OCI-LY1 (cell line): ENCODE results near the gene HBB.

ENCODE experiments used
- H2AFZ ChIP-seq: fragments of 200-600 bp; sonication (generic), shearing (Covaris generic); 2 replicates; pipeline ENCODE4 v1.6.0; 2014; ENCODE audit warnings: antibody characterized with exemption, mild to moderate bottlenecking, low read length
- H3F3A ChIP-seq: fragments of 200-600 bp; sonication (generic), shearing (Covaris generic); 2 replicates; pipeline ENCODE4 v1.6.0; 2014; ENCODE audit warnings: mild to moderate bottlenecking, antibody characterized with exemption, low read length, moderate library complexity; ENCODE audit not compliant: insufficient read depth
- H3K27ac ChIP-seq: fragments of 200-600 bp; sonication (generic); 2 replicates; pipeline ENCODE4 v1.5.1; 2014; ENCODE audit warnings: low read length, mixed run types, mild to moderate bottlenecking, low read depth; ENCODE audit not compliant: poor library complexity, severe bottlenecking
- H3K27me3 ChIP-seq: fragments of 200-600 bp; sonication (generic); 2 replicates; pipeline ENCODE4 v1.6.0; 2014; ENCODE audit warnings: antibody characterized with exemption, mild to moderate bottlenecking, low read length, moderate library complexity; ENCODE audit not compliant: insufficient read depth
- H3K36me3 ChIP-seq: fragments of 200-600 bp; sonication (generic); 2 replicates; pipeline ENCODE4 v1.6.1; 2014; ENCODE audit warnings: mild to moderate bottlenecking, antibody characterized with exemption, low read length, moderate library complexity, mixed read lengths; ENCODE audit not compliant: insufficient read depth
- H3K4me1 ChIP-seq: fragments of 200-600 bp; sonication (generic); 2 replicates; pipeline ENCODE4 v1.5.1; 2014; ENCODE audit warnings: mild to moderate bottlenecking, low read length, moderate library complexity; ENCODE audit not compliant: insufficient read depth, severe bottlenecking
- H3K4me2 ChIP-seq: fragments of 200-600 bp; sonication (generic), shearing (Covaris generic); 2 replicates; pipeline ENCODE4 v1.6.1; 2014; ENCODE audit warnings: low read length
- H3K4me3 ChIP-seq: fragments of 200-600 bp; sonication (generic); 2 replicates; pipeline ENCODE4 v1.5.1; 2014; ENCODE audit warnings: low read length, low read depth, mild to moderate bottlenecking, mixed read lengths; ENCODE audit not compliant: poor library complexity, severe bottlenecking
- H3K79me2 ChIP-seq: fragments of 200-600 bp; shearing (Covaris generic); 2 replicates; pipeline ENCODE4 v1.6.1; 2016; ENCODE audit warnings: mixed run types, low read length, mixed read lengths; ENCODE audit not compliant: insufficient read depth
- H3K9ac ChIP-seq: fragments of 200-600 bp; sonication (generic), shearing (Covaris generic); 2 replicates; pipeline ENCODE4 v1.6.1; 2014; ENCODE audit warnings: mild to moderate bottlenecking, low read length, mixed read lengths
- H3K9me2 ChIP-seq: fragments of 200-600 bp; sonication (generic), shearing (Covaris generic); 2 replicates; pipeline ENCODE4 v1.6.1; 2014; ENCODE audit warnings: low read depth, mild to moderate bottlenecking, low read length, mixed read lengths
- H3K9me3 ChIP-seq: fragments of 200-600 bp; shearing (Covaris generic); 2 replicates; pipeline ENCODE4 v1.6.1; 2014; ENCODE audit warnings: low read length, mixed read lengths
- H4K20me1 ChIP-seq: fragments of 200-600 bp; sonication (generic), shearing (Covaris generic); 2 replicates; pipeline ENCODE4 v1.6.0; 2016; ENCODE audit warnings: mild to moderate bottlenecking, low read length; ENCODE audit not compliant: insufficient read depth
- EZH2 ChIP-seq: fragments of 200-600 bp; sonication (generic), shearing (Covaris generic); IDR thresholded peaks from 2 replicates; pipeline ENCODE4 v1.8.0; 2017; ENCODE audit warnings: borderline replicate concordance, mixed run types, mild to moderate bottlenecking, antibody characterized with exemption, low read length, moderate library complexity, mixed read lengths
- TF ChIP-seq, protein P1 (sequence below): fragments of 200-600 bp; sonication (generic), shearing (Covaris generic); IDR thresholded peaks from 2 replicates; pipeline ENCODE4 v1.5.1; 2017; ENCODE audit warnings: mild to moderate bottlenecking, antibody characterized with exemption, low read length, moderate library complexity, mixed read lengths

HBB gene

GRCh38 chr11:5226732-5227310, at the start of gene HBB:
Gene HBB (minus strand): TSS chr11:5227071. CDS start chr11:5227021, 50 bp downstream.
- Histone ChIP-seq H3K4me2 (no peak within 1 kb of the TSS), H3K9me3 (no peaks in the 10 kb centered on the region), H3K27me3 (no peaks in the 10 kb centered on the region), H2AFZ (no peak within 1 kb of the TSS), H3K79me2 (no peaks in the 10 kb centered on the region), H3F3A (no peaks in the 10 kb centered on the region), H3K36me3 (no peaks in the 10 kb centered on the region), H3K4me1 (no peaks in the 10 kb centered on the region), H4K20me1 (no peaks in the 10 kb centered on the region), H3K9me2 (no peaks in the 10 kb centered on the region), H3K9ac (no peak within 1 kb of the TSS), H3K27ac (no peak within 1 kb of the TSS), H3K4me3 (no peak within 1 kb of the TSS)
- TF ChIP-seq, protein P1, sequence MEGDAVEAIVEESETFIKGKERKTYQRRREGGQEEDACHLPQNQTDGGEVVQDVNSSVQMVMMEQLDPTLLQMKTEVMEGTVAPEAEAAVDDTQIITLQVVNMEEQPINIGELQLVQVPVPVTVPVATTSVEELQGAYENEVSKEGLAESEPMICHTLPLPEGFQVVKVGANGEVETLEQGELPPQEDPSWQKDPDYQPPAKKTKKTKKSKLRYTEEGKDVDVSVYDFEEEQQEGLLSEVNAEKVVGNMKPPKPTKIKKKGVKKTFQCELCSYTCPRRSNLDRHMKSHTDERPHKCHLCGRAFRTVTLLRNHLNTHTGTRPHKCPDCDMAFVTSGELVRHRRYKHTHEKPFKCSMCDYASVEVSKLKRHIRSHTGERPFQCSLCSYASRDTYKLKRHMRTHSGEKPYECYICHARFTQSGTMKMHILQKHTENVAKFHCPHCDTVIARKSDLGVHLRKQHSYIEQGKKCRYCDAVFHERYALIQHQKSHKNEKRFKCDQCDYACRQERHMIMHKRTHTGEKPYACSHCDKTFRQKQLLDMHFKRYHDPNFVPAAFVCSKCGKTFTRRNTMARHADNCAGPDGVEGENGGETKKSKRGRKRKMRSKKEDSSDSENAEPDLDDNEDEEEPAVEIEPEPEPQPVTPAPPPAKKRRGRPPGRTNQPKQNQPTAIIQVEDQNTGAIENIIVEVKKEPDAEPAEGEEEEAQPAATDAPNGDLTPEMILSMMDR: no peak
- TF ChIP-seq EZH2: no peak

DNA sequence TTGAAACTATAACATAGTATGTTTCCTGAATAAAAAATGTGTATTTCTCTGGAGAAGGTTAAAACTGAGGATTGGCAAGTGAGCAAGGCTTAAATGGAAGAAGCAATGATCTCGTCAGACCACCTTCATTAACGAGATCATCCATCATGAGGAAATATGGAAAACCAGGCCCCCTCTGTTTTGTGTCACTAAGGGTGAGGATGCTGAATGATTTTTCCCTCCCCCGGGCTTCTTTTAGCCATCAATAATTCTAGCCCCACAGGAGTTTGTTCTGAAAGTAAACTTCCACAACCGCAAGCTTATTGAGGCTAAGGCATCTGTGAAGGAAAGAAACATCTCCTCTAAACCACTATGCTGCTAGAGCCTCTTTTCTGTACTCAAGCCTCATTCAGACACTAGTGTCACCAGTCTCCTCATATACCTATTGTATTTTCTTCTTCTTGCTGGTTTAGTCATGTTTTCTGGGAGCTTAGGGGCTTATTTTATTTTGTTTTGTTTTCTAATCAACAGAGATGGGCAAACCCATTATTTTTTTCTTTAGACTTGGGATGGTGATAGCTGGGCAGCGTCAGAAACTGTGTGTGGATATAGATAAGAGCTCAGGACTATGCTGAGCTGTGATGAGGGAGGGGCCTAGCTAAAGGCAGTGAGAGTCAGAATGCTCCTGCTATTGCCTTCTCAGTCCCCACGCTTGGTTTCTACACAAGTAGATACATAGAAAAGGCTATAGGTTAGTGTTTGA, 48.7 kb upstream of the HBB start:
- no peak overlapping the region for H3K4me2 ChIP-seq
- no peaks in the 10 kb centered on the region for H3K9me3 ChIP-seq
- H3F3A ChIP-seq: no peaks in the 10 kb centered on the region
- H4K20me1 ChIP-seq: no peaks in the 10 kb centered on the region
- H3K27ac ChIP-seq: no peak overlapping the region
- no peaks in the 10 kb centered on the region for H3K36me3 ChIP-seq
- H3K9ac ChIP-seq: no peak overlapping the region
- H3K27me3 ChIP-seq: no peaks in the 10 kb centered on the region
- no peaks in the 10 kb centered on the region for H3K9me2 ChIP-seq
- H3K4me3 ChIP-seq: no peak overlapping the region
- H3K4me1 ChIP-seq: no peaks in the 10 kb centered on the region
- H3K79me2 ChIP-seq: no peaks in the 10 kb centered on the region
- TF ChIP-seq EZH2: no peak
- TF ChIP-seq, protein P1: no peak
- H2AFZ ChIP-seq: no peak overlapping the region

DNA sequence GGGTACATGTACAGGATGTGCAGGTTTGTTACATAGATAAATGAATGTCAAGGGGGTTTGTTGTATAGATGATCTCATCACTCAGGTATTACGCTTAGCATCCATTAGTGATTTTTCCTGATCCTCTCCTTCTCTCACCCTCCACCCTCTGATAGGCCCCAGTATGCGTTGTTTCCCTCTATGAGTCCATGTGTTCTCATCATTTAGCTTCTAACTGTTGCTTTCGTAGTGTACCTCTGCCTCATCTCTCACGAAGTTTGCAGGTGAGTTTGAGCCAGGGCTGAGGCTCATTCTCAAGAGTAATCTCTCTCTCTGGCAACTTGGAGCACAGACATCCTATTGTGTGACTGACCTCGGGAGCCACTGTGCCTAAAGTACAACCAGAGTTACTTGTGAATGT, 47.5 kb upstream of the HBB start:
- H4K20me1 ChIP-seq: no peaks in the 10 kb centered on the region
- no peaks in the 10 kb centered on the region for H3K9me2 ChIP-seq
- no peak overlapping the region for H3K4me3 ChIP-seq
- no peaks in the 10 kb centered on the region for H3K9me3 ChIP-seq
- H3K36me3 ChIP-seq: no peaks in the 10 kb centered on the region
- H2AFZ ChIP-seq: no peak overlapping the region
- no peak overlapping the region for H3K9ac ChIP-seq
- H3K4me1 ChIP-seq: no peaks in the 10 kb centered on the region
- TF ChIP-seq EZH2: no peak
- TF ChIP-seq, protein P1: no peak
- no peaks in the 10 kb centered on the region for H3F3A ChIP-seq
- H3K27me3 ChIP-seq: no peaks in the 10 kb centered on the region
- no peaks in the 10 kb centered on the region for H3K79me2 ChIP-seq
- no peak overlapping the region for H3K27ac ChIP-seq
- H3K4me2 ChIP-seq: no peak overlapping the region
